ENCODE results near the gene MFGE8.

MFGE8 gene

DNA sequence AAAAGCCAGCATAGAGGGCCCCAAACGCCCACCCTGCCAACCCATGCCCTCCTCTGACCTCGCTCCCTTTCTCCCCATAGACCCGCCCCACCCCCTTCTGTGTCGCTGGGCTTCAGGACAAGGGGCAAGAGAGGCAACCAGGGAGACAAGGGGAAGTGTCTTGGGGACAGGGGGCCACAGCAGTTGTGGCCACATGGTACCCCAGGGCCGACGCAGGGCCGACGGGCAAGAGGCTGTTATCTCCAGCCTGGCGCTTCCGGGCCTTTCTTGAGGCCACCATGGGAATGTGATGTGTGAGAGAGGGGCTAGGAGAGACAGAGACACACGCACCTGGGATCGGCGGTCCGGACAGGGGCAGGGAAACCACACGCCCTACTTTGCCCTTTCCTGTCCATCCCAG, 14.4 kb downstream of the MFGE8 start:
- Mint-ChIP-seq H3K4me3 (no peak overlapping the region), H3K4me1 (peaks cover 56% of the 10 kb centered on the region), H3K27me3 (ENCODE audit: low read depth, poor library complexity) (peaks cover 4% of the 10 kb centered on the region), H3K9me3 (no peaks in the 10 kb centered on the region), H3K36me3 (ENCODE audit: low read depth) (peaks cover 32% of the 10 kb centered on the region), H3K27ac (no peak overlapping the region)
- DNase-seq: no peak
- TF ChIP-seq, protein P1, sequence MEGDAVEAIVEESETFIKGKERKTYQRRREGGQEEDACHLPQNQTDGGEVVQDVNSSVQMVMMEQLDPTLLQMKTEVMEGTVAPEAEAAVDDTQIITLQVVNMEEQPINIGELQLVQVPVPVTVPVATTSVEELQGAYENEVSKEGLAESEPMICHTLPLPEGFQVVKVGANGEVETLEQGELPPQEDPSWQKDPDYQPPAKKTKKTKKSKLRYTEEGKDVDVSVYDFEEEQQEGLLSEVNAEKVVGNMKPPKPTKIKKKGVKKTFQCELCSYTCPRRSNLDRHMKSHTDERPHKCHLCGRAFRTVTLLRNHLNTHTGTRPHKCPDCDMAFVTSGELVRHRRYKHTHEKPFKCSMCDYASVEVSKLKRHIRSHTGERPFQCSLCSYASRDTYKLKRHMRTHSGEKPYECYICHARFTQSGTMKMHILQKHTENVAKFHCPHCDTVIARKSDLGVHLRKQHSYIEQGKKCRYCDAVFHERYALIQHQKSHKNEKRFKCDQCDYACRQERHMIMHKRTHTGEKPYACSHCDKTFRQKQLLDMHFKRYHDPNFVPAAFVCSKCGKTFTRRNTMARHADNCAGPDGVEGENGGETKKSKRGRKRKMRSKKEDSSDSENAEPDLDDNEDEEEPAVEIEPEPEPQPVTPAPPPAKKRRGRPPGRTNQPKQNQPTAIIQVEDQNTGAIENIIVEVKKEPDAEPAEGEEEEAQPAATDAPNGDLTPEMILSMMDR (IDR thresholded peaks at IDR 0.05): no peak

DNA sequence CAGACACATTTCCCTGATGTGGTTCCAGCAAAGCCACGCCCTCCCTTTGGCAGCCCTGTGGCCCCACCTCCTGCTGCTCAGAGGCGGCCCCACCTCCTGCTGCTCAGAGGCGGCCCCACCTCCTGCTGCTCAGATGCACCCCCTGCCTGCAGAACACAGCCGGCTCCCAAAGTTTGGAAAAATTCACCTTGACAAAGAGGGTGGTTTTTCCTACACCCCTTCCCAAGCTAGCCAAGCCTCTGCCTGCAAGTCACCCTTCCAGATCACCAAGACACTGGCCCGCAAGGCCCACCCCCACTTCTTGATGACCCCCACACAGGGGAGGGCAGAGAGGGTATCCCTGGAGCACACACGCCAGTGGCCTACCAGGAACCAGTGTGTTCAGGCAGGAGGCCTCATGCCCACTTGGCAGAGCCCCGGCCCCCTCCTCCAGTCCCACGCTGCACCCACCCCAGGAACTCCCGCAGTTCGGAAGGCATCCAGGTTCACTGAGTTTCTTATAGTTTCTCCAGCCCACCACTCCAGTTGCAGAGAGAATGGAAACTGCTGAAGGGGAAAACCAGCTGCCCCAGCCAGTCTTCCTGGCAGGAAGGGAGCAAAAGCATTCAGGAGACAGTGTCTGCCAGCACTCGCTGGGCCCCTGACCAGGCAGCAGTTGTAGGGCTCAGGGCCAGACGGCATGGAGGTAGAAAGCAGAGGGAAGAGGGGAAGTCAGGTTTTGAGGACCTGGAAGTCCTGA, 15.6 kb downstream of the MFGE8 start:
- Mint-ChIP-seq H3K4me3 (peak overlapping the region; percentile 59), H3K9me3 (no peaks in the 10 kb centered on the region), H3K4me1 (peaks cover 56% of the 10 kb centered on the region), H3K36me3 (ENCODE audit: low read depth) (peaks cover 28% of the 10 kb centered on the region), H3K27ac (peak overlapping the region; percentile 97), H3K27me3 (ENCODE audit: low read depth, poor library complexity) (peaks cover 4% of the 10 kb centered on the region)
- TF ChIP-seq, protein P1 (IDR thresholded peaks at IDR 0.05): peak; percentile 48
- peak; percentile 91 for DNase-seq

DNA sequence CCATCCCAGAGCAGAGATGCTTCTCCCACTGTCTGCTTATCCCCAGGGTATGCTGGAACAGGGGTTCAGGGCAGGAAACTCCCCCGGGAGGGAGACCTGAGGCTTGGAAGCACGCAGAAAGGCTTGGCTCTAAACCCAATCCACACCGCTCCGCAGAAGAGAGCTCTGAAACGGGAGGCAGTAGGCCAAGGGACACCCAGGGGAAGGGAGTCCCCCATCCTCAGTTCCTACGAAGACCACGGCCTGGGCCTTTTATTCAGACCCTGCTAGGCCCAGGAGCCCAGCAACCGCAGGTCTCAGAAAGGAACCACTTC, 16.1 kb downstream of the MFGE8 start:
- peak overlapping the region; percentile 99 for H3K27ac Mint-ChIP-seq

DNA sequence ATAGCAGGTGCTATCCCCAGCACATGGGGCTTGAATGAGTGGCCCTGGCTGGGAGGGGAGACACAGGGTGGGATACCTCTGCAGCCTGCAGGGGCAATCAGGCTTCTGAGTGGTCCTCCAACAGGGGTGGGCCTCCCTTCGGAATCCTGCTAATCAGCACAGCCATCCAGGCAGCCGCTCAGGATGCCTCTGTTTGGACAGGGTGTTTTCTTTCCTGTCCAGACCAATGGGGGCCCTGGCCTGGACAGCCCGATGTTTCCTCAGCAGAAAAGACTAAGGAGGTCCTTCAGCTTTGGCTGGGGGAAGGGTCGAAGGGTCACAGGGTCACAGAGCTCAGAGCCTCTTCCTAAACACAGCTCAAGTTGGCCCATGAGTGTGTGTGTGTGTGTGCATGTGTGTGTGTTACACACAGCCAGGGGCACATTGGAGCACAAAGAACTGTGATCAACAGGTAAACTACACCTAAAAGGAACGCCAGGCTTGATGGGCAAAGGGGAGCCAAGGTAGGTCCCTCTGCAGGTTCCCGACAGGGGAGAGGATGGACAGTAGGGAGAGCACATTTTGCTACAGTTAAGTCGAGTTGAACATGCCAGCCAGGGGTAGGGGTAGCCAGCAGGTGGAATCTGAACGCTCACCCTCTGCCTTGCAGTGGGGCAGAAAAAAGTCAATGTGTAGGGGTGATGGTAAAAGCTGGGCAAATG, 16.7 kb downstream of the MFGE8 start:
- Mint-ChIP-seq H3K27ac (peak overlapping the region; percentile 99), H3K27me3 (ENCODE audit: low read depth, poor library complexity) (peaks cover 5% of the 10 kb centered on the region), H3K4me3 (peak overlapping the region; percentile 62), H3K9me3 (no peaks in the 10 kb centered on the region), H3K36me3 (ENCODE audit: low read depth) (peaks cover 17% of the 10 kb centered on the region), H3K4me1 (peaks cover 49% of the 10 kb centered on the region)
- TF ChIP-seq, protein P1 (IDR thresholded peaks at IDR 0.05): no peak
- peak; percentile 39 for DNase-seq

More for the DNA sequence above, 16.1 kb downstream of the MFGE8 start:
- peak overlapping the region; percentile 62 for H3K4me3 Mint-ChIP-seq
- H3K36me3 Mint-ChIP-seq (ENCODE audit: low read depth): peaks cover 23% of the 10 kb centered on the region
- H3K27me3 Mint-ChIP-seq (ENCODE audit: low read depth, poor library complexity): peaks cover 4% of the 10 kb centered on the region
- no peak for DNase-seq
- H3K9me3 Mint-ChIP-seq: no peaks in the 10 kb centered on the region
- H3K4me1 Mint-ChIP-seq: peaks cover 54% of the 10 kb centered on the region
- TF ChIP-seq, protein P1 (IDR thresholded peaks at IDR 0.05): no peak

DNA sequence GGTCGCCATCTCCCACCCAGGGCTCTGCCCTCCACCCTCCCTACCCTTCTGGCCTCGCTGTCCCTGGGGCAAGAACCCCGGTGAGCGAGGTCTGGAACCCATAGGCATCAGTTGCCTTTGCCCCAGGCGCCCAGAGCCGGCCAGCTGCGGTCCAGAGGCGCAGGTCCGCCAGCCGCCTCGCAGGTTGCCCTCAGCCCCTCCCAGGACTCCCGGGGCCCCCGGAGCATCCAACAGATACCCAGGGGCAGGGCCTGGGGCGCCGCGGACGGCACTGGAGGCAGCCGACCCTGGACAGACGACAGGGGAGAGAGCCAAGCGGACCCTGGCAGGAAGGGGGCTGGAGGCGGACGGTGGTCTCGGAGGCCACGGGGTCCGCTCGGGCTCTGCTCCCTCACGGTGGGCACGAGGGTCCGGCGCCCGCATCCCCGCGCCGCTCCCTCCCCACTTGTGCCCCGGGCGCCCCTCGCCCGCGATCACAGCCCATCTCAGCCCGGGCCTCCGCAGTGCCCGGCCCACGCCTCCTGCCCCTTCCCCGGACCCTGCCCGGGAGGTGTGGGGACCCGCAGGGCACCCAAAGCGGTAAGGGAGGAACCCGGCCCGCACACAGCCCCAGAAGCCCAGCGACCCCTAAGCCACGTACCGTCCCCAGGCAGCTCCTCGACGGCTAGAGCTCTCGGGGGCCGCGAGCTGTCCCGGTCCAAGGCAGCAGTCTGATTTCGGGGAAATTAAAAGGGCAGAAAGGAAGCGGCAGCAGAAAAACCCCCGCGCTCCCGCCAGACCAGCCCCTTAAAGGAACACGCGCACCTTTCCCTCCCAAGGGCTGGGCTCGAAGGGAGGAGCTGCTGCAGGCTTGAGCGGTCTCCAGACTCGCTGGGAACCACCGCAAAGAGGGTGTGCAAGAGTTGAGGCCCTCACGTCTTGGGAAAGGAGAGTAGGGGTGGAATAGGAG, 18.1 kb downstream of the MFGE8 start, which contains the start of gene HAPLN3:
Gene HAPLN3 (minus strand): TSS at position 726 of the 949 bp plus-strand sequence. CDS start 8,246 bp downstream, outside the sequence.
- Mint-ChIP-seq H3K27ac (peak within 1 kb of the TSS; percentile 99), H3K27me3 (ENCODE audit: low read depth, poor library complexity) (peaks cover 7% of the 10 kb centered on the region), H3K9me3 (no peaks in the 10 kb centered on the region), H3K4me3 (peak within 1 kb of the TSS; percentile 81), H3K4me1 (peaks cover 39% of the 10 kb centered on the region), H3K36me3 (ENCODE audit: low read depth) (peaks cover 7% of the 10 kb centered on the region)
- TF ChIP-seq, protein P1 (IDR thresholded peaks at IDR 0.05): no peak
- DNase-seq: peak; percentile 49

Data from nephron progenitor cell (in vitro differentiated cells).